Gastrocnemius medialis (tissue), 4 donors: ENCODE data around the gene BASP1. TPM values are rescaled to one million over a fixed set of nuclear protein-coding genes. Genes with fewer than 3 reads are reported as not detected.

Source experiments
- ATAC-seq, 2 donors: fragments of 150-250 bp; one replicate each; pipeline ENCODE4 v1.9.1; 2016
- DNase-seq, 2 donors: peaks; one replicate each; pipeline ENCODE4 v3.0.0-alpha.2; 2019
- H3K27ac ChIP-seq, 4 donors: fragments of 200-600 bp; sonication (generic); 1 replicate in 1 of 4; 2 replicates in 3 of 4; pipeline ENCODE4 v1.5.1; 2016 to 2018; ENCODE audit warnings: mild to moderate bottlenecking in 2 of 4, moderate library complexity in 1 of 4
- H3K27me3 ChIP-seq, 3 donors: fragments of 200-600 bp; sonication (generic) in 2 of 3; 1 replicate in 1 of 3; 2 replicates in 2 of 3; pipeline versions ENCODE4 v1.5.1 to v1.6.0; 2016 to 2019; ENCODE audit warnings: mild to moderate bottlenecking in 1 of 3, moderate library complexity in 1 of 3
- H3K36me3 ChIP-seq, 2 donors: fragments of 200-600 bp; sonication (generic) in 1 of 2; one replicate each; pipeline ENCODE4 v1.5.1; 2017 to 2018
- H3K4me1 ChIP-seq, 2 donors: fragments of 200-600 bp; sonication (generic) in 1 of 2; one replicate each; pipeline ENCODE4 v1.5.1; 2016 to 2017; ENCODE audit warnings: mild to moderate bottlenecking in 2 of 2
- H3K4me3 ChIP-seq, 4 donors: fragments of 200-600 bp; sonication (generic) in 3 of 4; 1 replicate in 1 of 4; 2 replicates in 3 of 4; pipeline ENCODE4 v1.5.1; 2016 to 2019; ENCODE audit warnings: mild to moderate bottlenecking in 2 of 4
- H3K9me3 ChIP-seq, 3 donors: fragments of 200-600 bp; sonication (generic) in 2 of 3; 1 replicate in 1 of 3; 2 replicates in 2 of 3; pipeline ENCODE4 v1.5.1; 2016 to 2019
- CTCF ChIP-seq, 5 experiments: fragments of 450-650 bp in 3 of 5; fragments of 200-600 bp in 2 of 5; sonication (generic) in 2 of 5; IDR thresholded peaks in 4 of 5; conservative IDR thresholded peaks in 1 of 5; 1 replicate in 4 of 5; 2 replicates in 1 of 5; pipeline ENCODE4 v1.5.1; 2016 to 2019; ENCODE audit warnings: antibody characterized with exemption in 5 of 5, mild to moderate bottlenecking in 3 of 5, moderate library complexity in 3 of 5
- POLR2A ChIP-seq, 2 donors: fragments of 450-650 bp; IDR thresholded peaks; one replicate each; pipeline ENCODE4 v1.6.1; 2017; ENCODE audit warnings: antibody characterized with exemption in 2 of 2, mild to moderate bottlenecking in 2 of 2, moderate library complexity in 2 of 2
- in situ Hi-C, 4 donors: fragments of 200-750 bp; cut with MboI; loops; one replicate each; pipeline versions ENCODE4 v1.15.0 to v1.8.0; 2017; ENCODE audit warnings: low sequenced_read_pairs in 4 of 4
- intact Hi-C: fragments of 100-400 bp; cut with DNase I; formaldehyde crosslinking; loops from one replicate; pipeline ENCODE4 v1.15.1; 2023; ENCODE audit warnings: low total_unique reads
- total RNA-seq, 4 donors: library from RNA; depleted of rRNA; stranded (reverse); fragments of >200 nt; gene quantifications; one replicate each; pipeline versions ENCODE4 v1.1.0 to v1.2.3, GENCODE V29; 2016

The BASP1 gene
- total RNA-seq, 4 donors from 2014 or later = 0.82 to 4.0 (median 4.0) TPM; not detected in 1

DNA sequence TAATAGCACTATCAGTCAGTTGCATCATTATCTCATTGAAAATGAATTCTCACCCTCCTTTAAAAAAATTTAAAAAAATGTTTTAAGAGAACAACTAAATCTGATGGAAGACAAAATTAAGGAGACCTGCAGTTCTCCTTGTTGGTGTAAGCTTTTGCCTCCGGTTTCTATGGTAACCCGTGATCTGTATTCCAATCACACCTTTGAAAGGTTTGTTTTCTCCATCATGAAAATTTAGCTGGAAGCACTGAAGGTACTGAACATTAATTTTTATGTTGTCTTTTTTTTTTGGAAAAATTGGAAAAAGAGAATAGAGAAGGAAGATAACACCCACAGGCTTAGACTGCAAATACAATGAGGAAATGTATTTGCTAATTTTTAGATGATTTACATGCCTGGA lies 2.5 kb upstream of the BASP1 start:
- DNase-seq (no peak), ATAC-seq (no peak)
- H3K9me3 ChIP-seq = no peaks in the 10 kb centered on the region
- in situ Hi-C loops (loop anchor here in 1 of 4 donors (5.0 kb wide), 1 partner anchor 1092 kb away; no protein-coding TSS in a partner anchor), intact Hi-C loops (no loop called here)
- TF ChIP-seq POLR2A (IDR thresholded peaks at IDR 0.05) = no peak
- peaks cover 31 to 41% (median 33%) of the 10 kb centered on the region in 3 donors for H3K27me3 ChIP-seq
- peaks cover 0 to 9% of the 10 kb centered on the region in 2 donors for H3K4me1 ChIP-seq
- H3K36me3 ChIP-seq = no peaks in the 10 kb centered on the region
- H3K27ac ChIP-seq = no peak overlapping the region
- H3K4me3 ChIP-seq = no peak overlapping the region

GRCh38 chr5:17215361-17215760 lies 2.1 kb upstream of the BASP1 start:
- in situ Hi-C loops = loop anchor here in 1 of 4 donors (5.0 kb wide), 1 partner anchor 1092 kb away; no protein-coding TSS in a partner anchor
- ATAC-seq (no peak), DNase-seq (no peak)
- Histone ChIP-seq H3K27ac (no peak overlapping the region), H3K27me3 (peaks cover 34 to 42% (median 37%) of the 10 kb centered on the region in 3 donors), H3K4me1 (peaks cover 0 to 9% of the 10 kb centered on the region in 2 donors), H3K9me3 (no peaks in the 10 kb centered on the region), H3K36me3 (no peaks in the 10 kb centered on the region), H3K4me3 (no peak overlapping the region)
- TF ChIP-seq POLR2A (IDR thresholded peaks at IDR 0.05) = no peak
- TF ChIP-seq CTCF (IDR thresholded peaks at IDR 0.05 in 4 of 5, conservative IDR thresholded peaks at IDR 0.05 in 1 of 5) = no peak
- intact Hi-C loops = no loop called here

DNA sequence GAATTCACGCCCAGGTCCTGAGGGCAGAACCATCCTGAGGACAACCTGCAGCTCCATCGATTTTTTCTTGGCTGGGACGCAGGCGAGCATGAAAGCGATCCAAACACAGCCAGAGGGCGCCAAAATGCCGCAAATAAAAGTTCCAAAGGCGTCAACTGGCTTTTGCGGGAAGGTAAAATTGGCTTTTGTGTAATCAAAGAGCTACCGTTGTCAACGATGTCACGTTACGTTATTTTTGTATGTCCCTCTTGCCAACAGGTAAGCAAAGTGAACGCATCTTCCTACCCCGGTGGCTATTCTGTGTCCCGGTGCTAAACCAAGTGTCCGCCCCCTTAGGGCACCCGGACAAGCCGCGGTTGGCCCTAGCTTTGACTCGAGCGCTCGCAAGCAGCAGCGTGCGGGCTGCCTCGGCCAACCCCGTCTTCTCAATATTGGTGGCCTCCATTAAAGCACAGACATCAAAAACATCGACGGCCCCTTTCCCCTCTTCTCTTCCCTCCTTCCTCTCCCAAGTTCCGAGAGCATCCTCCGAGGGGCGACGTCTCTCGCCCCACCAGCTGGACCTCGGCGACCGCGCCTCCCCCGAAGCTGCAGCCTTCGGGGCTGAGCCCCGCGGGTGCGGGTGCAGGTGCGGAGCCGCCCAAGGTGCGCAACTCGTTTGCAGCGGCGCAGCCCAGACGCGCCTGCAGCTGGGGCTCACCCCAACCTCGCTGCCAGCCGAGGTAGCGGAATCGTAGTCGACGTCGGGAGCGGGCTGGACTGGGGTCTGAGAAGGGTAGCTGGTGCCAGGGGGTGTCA lies 1.1 kb upstream of the BASP1 start:
- ATAC-seq (peak; percentile 38 to 39), DNase-seq (peak in 1 of 2 donors; percentile 24)
- Histone ChIP-seq H3K4me1 (peaks cover 0 to 9% of the 10 kb centered on the region in 2 donors), H3K27me3 (peaks cover 36 to 45% (median 42%) of the 10 kb centered on the region in 3 donors), H3K27ac (no peak overlapping the region), H3K36me3 (no peaks in the 10 kb centered on the region), H3K4me3 (peak overlapping the region in 3 of 4 donors; percentile 10 to 30 (median 14)), H3K9me3 (no peaks in the 10 kb centered on the region)
- TF ChIP-seq CTCF (IDR thresholded peaks at IDR 0.05 in 4 of 5, conservative IDR thresholded peaks at IDR 0.05 in 1 of 5) (peak in 3 of 5 experiments; percentile 51 to 68 (median 57)), POLR2A (IDR thresholded peaks at IDR 0.05) (no peak)
- intact Hi-C loops (no loop called here), in situ Hi-C loops (loop anchor here in 1 of 4 donors (5.0 kb wide), 1 partner anchor 1091 kb away; no protein-coding TSS in a partner anchor)

DNA sequence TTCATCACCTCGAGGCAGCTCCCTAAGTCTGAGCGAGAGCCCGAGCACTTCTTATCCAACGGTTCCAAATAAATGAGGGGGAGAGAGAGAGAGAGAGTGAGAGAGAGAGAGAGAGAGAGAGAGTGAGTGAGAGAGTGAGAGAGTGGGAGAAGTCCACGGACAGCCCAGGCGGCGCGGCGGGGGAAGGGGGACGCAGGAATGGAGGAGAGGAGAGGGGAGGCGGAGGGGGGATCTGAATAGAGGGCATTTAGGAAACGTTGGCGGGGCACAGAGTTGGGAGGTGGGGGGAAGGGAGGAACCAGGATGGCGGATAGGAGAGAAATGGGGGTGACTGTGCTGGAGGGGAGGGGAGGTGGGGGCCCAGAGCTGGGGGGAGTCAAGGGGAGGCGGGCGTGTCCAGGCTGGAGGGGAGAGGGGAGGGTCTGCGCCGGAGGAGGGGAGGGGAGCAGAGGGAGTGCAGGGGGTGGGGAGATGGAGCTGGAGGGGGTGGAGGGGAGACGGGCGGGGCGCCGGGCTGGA lies 398 bp upstream of the BASP1 start:
- TF ChIP-seq POLR2A (IDR thresholded peaks at IDR 0.05) = no peak
- no peak for TF ChIP-seq CTCF (IDR thresholded peaks at IDR 0.05 in 4 of 5, conservative IDR thresholded peaks at IDR 0.05 in 1 of 5)
- Histone ChIP-seq H3K4me3 (peak overlapping the region in 2 of 4 donors; percentile 43 to 52), H3K27me3 (peaks cover 36 to 49% (median 42%) of the 10 kb centered on the region in 3 donors), H3K9me3 (no peaks in the 10 kb centered on the region), H3K27ac (no peak overlapping the region), H3K4me1 (peaks cover 0 to 9% of the 10 kb centered on the region in 2 donors), H3K36me3 (no peaks in the 10 kb centered on the region)
- no peak for DNase-seq
- no peak for ATAC-seq
- intact Hi-C loops (no loop called here), in situ Hi-C loops (loop anchor here in 1 of 4 donors (5.0 kb wide), 1 partner anchor 1090 kb away; no protein-coding TSS in a partner anchor)
